DOHH2 (cell line): ENCODE results near the gene SDHC.

Source experiments
- CTCF ChIP-seq: fragments of 200-600 bp; sonication (generic); IDR thresholded peaks from one replicate; pipeline ENCODE4 v1.5.1; 2014; ENCODE audit warnings: antibody characterized with exemption, mild to moderate bottlenecking, low read depth, low read length; ENCODE audit not compliant: poor library complexity, severe bottlenecking
- EZH2phosphoT487 ChIP-seq: fragments of 200-600 bp; sonication (generic); IDR thresholded peaks from 2 replicates; pipeline ENCODE4 v1.6.1; 2017; ENCODE audit warnings: borderline replicate concordance, mild to moderate bottlenecking, antibody characterized with exemption, low read length, moderate library complexity, mixed read lengths

GRCh38 chr1:161274874-161275273 lies 39.3 kb upstream of the SDHC start:
- no peak for TF ChIP-seq CTCF
- TF ChIP-seq EZH2phosphoT487 = no peak
